Measurements from ENCODE around the gene OR10H1. TPM values are rescaled to one million over a fixed set of nuclear protein-coding genes. Genes with fewer than 3 reads are reported as not detected.
"Not testable (repeated sequence)": the region's sequence is repeated elsewhere in the genome, so short reads cannot be mapped to it uniquely, and the experiment has no call there.

OR10H1 gene
- total RNA-seq, 1 donor from 2014 or later = not detected

- Histone ChIP-seq H3K36me3 (ENCODE audit: control insufficient read depth in 3 of 3, insufficient read depth in 3 of 3, low read length in 3 of 3) (no peaks in the 10 kb centered on the region), H3K9me3 (ENCODE audit: control insufficient read depth in 3 of 3, low read length in 3 of 3) (peaks cover 0 to 3% (median 0%) of the 10 kb centered on the region in 3 donors)
Measured at GRCh38 chr19:15776991-15777970, 38.2 kb downstream of the OR10H1 start.

DNA sequence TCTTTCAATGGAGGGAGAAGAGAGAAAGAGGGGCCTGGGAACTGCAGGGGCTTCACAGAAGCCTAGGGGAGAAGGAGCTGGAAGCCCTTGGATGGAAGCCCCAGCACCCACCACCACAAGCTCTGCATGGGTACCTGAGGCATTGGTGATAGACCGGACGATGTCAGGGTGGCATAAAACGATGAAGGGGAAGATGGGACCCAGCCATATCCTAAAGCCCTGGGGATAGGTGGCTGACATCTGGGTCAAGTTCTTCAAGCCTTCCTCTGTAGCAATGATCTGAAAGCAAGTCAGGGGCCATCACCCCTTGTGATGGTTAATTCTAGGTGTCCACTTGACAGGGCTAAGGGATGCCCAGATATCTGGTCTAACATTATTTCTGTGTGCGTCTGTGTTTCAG lies 39.2 kb downstream of the OR10H1 start:
- Histone ChIP-seq H3K9me3 (ENCODE audit: control insufficient read depth in 3 of 3, low read length in 3 of 3) (peaks cover 0 to 3% (median 0%) of the 10 kb centered on the region in 3 donors), H3K27me3 (ENCODE audit: control insufficient read depth in 3 of 3, insufficient read depth in 3 of 3, low read length in 3 of 3) (no peaks in the 10 kb centered on the region), H3K9ac (ENCODE audit: low read depth in 1 of 3, low read length in 3 of 3) (no peak overlapping the region), H3K27ac (ENCODE audit: low read depth, low read length) (no peak overlapping the region), H3K36me3 (ENCODE audit: control insufficient read depth in 3 of 3, insufficient read depth in 3 of 3, low read length in 3 of 3) (no peaks in the 10 kb centered on the region), H3K4me1 (ENCODE audit: control insufficient read depth in 3 of 3, insufficient read depth in 3 of 3, low read length in 3 of 3) (peaks cover 9 to 10% (median 10%) of the 10 kb centered on the region in 3 donors), H3K4me3 (ENCODE audit: low read length in 3 of 3) (no peak overlapping the region)

More at GRCh38 chr19:15776991-15777970, 38.2 kb downstream of the OR10H1 start:
- Histone ChIP-seq H3K9ac (ENCODE audit: low read depth in 1 of 3, low read length in 3 of 3) (no peak overlapping the region), H3K27ac (ENCODE audit: low read depth, low read length) (no peak overlapping the region), H3K4me3 (ENCODE audit: low read length in 3 of 3) (no peak overlapping the region), H3K4me1 (ENCODE audit: control insufficient read depth in 3 of 3, insufficient read depth in 3 of 3, low read length in 3 of 3) (peaks cover 10 to 11% (median 10%) of the 10 kb centered on the region in 3 donors), H3K27me3 (ENCODE audit: control insufficient read depth in 3 of 3, insufficient read depth in 3 of 3, low read length in 3 of 3) (no peaks in the 10 kb centered on the region)

- no peak overlapping the region for H3K9ac ChIP-seq (ENCODE audit: low read depth in 1 of 3, low read length in 3 of 3)
- no peak overlapping the region for H3K4me3 ChIP-seq (ENCODE audit: low read length in 3 of 3)
- H3K4me1 ChIP-seq (ENCODE audit: control insufficient read depth in 3 of 3, insufficient read depth in 3 of 3, low read length in 3 of 3) = peaks cover 2 to 5% (median 5%) of the 10 kb centered on the region in 3 donors
- H3K36me3 ChIP-seq (ENCODE audit: control insufficient read depth in 3 of 3, insufficient read depth in 3 of 3, low read length in 3 of 3) = no peaks in the 10 kb centered on the region
- H3K9me3 ChIP-seq (ENCODE audit: control insufficient read depth in 3 of 3, low read length in 3 of 3) = peaks cover 0 to 3% (median 0%) of the 10 kb centered on the region in 3 donors
- H3K27me3 ChIP-seq (ENCODE audit: control insufficient read depth in 3 of 3, insufficient read depth in 3 of 3, low read length in 3 of 3) = no peaks in the 10 kb centered on the region
- no peak overlapping the region for H3K27ac ChIP-seq (ENCODE audit: low read depth, low read length)
Measured at GRCh38 chr19:15775249-15775648, 40.2 kb downstream of the OR10H1 start.

DNA sequence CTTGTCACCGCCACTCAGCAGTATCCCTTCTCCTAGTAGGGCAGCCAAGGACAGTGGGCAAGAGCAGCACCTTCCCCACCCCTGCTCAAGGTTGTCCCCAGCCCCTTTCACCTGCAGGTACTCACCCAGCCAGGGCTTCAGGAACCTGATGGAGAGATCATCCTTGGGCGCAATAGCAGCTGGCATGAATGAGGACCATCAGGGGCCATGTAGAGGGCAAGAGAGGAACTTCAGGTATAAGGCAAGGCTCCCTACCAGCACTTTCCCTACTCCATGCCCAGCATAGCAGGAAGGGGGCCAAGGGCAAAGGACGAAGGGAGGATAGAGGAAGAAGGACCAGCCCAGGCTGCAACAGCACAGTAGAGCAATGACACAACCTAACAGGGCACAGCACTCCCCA lies 41.3 kb downstream of the OR10H1 start:
- H3K9ac ChIP-seq (ENCODE audit: low read depth in 1 of 3, low read length in 3 of 3); H3K27ac ChIP-seq (ENCODE audit: low read depth, low read length); H3K36me3 ChIP-seq (ENCODE audit: control insufficient read depth in 3 of 3, insufficient read depth in 3 of 3, low read length in 3 of 3); H3K9me3 ChIP-seq (ENCODE audit: control insufficient read depth in 3 of 3, low read length in 3 of 3); H3K27me3 ChIP-seq (ENCODE audit: control insufficient read depth in 3 of 3, insufficient read depth in 3 of 3, low read length in 3 of 3); H3K4me1 ChIP-seq (ENCODE audit: control insufficient read depth in 3 of 3, insufficient read depth in 3 of 3, low read length in 3 of 3); H3K4me3 ChIP-seq (ENCODE audit: low read length in 3 of 3): not testable (repeated sequence)

GRCh38 chr19:15769586-15769985 lies 45.9 kb downstream of the OR10H1 start:
- Histone ChIP-seq H3K4me3 (ENCODE audit: low read length in 3 of 3) (no peak overlapping the region), H3K9ac (ENCODE audit: low read depth in 1 of 3, low read length in 3 of 3) (no peak overlapping the region), H3K4me1 (ENCODE audit: control insufficient read depth in 3 of 3, insufficient read depth in 3 of 3, low read length in 3 of 3) (no peaks in the 10 kb centered on the region), H3K36me3 (ENCODE audit: control insufficient read depth in 3 of 3, insufficient read depth in 3 of 3, low read length in 3 of 3) (no peaks in the 10 kb centered on the region), H3K9me3 (ENCODE audit: control insufficient read depth in 3 of 3, low read length in 3 of 3) (peaks cover 0 to 3% (median 2%) of the 10 kb centered on the region in 3 donors), H3K27me3 (ENCODE audit: control insufficient read depth in 3 of 3, insufficient read depth in 3 of 3, low read length in 3 of 3) (no peaks in the 10 kb centered on the region), H3K27ac (ENCODE audit: low read depth, low read length) (no peak overlapping the region)

DNA sequence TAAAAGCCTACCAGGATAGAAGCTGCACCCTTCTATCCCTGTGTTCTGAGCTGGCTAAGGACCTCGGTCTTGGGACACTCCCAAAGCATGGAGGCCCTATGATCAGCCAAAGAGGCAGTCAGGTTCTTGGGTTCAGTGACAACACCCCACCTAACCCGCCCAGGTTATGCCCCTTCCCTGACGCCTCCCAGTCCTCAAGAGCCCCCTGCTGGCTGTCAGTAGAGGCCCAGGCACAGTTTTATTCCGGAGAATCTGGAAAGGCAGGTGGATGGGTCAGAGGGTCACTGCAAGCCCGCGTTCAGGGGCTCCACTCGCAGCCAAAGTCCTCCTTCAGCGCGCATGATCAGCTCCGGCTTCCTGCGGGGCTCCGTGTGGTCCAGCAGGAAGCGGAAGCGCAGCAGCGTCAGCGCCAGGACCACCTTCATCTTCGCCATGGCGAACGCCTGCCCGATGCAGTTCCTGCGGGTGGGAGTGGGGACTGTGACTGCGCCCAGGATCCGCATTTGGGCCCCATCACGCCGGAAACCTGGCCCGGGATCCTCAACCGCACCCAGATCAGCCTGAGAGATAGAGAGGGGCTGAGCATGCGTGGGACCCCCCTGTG lies 55.4 kb downstream of the OR10H1 start:
- H3K36me3 ChIP-seq (ENCODE audit: control insufficient read depth in 3 of 3, insufficient read depth in 3 of 3, low read length in 3 of 3) = no peaks in the 10 kb centered on the region
- peaks cover 4 to 13% (median 13%) of the 10 kb centered on the region in 3 donors for H3K27me3 ChIP-seq (ENCODE audit: control insufficient read depth in 3 of 3, insufficient read depth in 3 of 3, low read length in 3 of 3)
- peaks cover 0 to 2% (median 0%) of the 10 kb centered on the region in 3 donors for H3K9me3 ChIP-seq (ENCODE audit: control insufficient read depth in 3 of 3, low read length in 3 of 3)
- H3K4me1 ChIP-seq (ENCODE audit: control insufficient read depth in 3 of 3, insufficient read depth in 3 of 3, low read length in 3 of 3) = no peaks in the 10 kb centered on the region
- no peak overlapping the region for H3K27ac ChIP-seq (ENCODE audit: low read depth, low read length)
- no peak overlapping the region for H3K4me3 ChIP-seq (ENCODE audit: low read length in 3 of 3)
- H3K9ac ChIP-seq (ENCODE audit: low read depth in 1 of 3, low read length in 3 of 3) = no peak overlapping the region

DNA sequence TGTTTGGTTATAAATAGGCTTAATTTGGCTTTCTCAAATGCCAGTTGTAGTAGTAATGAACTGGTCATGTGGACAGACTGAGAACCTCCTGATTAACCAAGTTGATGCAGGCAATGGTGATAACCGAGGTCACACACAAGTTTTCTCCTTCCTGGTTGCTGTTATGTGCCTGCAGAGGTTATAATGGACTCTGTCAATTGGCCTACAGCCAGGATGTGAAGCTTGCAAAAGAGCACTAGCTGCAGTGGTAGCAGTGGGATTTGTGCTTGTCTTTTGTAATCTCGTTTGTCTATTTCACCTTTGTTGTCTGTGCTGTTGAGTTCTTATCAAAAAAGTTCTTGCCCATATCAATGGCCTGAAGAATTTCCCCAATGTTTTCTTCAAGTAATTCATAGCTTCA lies 57.1 kb downstream of the OR10H1 start:
- Histone ChIP-seq H3K27me3 (ENCODE audit: control insufficient read depth in 3 of 3, insufficient read depth in 3 of 3, low read length in 3 of 3) (peaks cover 4 to 13% (median 13%) of the 10 kb centered on the region in 3 donors), H3K36me3 (ENCODE audit: control insufficient read depth in 3 of 3, insufficient read depth in 3 of 3, low read length in 3 of 3) (no peaks in the 10 kb centered on the region), H3K4me3 (ENCODE audit: low read length in 3 of 3) (no peak overlapping the region), H3K4me1 (ENCODE audit: control insufficient read depth in 3 of 3, insufficient read depth in 3 of 3, low read length in 3 of 3) (no peaks in the 10 kb centered on the region), H3K9ac (ENCODE audit: low read depth in 1 of 3, low read length in 3 of 3) (no peak overlapping the region), H3K27ac (ENCODE audit: low read depth, low read length) (no peak overlapping the region), H3K9me3 (ENCODE audit: control insufficient read depth in 3 of 3, low read length in 3 of 3) (no peaks in the 10 kb centered on the region)

Other genes with a start within 250 kb of the OR10H1 start
- gene CYP4F8, start 200.4 kb downstream of the OR10H1 start, total RNA-seq = not detected
- gene CYP4F3, start 174.8 kb downstream of the OR10H1 start, total RNA-seq = 0.52 TPM
- gene CYP4F12, start 142.6 kb downstream of the OR10H1 start, total RNA-seq = 1.0 TPM
- not detected for gene OR10H2, start 87.6 kb downstream of the OR10H1 start, total RNA-seq
- not detected for gene OR10H3, start 77.7 kb downstream of the OR10H1 start, total RNA-seq
- gene OR10H5, start 28.0 kb downstream of the OR10H1 start, total RNA-seq = not detected
- gene CYP4F2, start 82.4 kb upstream of the OR10H1 start, total RNA-seq = not detected
- not detected for gene CYP4F11, start 118.9 kb upstream of the OR10H1 start, total RNA-seq
- gene OR10H4, start 133.3 kb upstream of the OR10H1 start, total RNA-seq = not detected